GM23248 (cell line): ENCODE measurements around the gene CD80. TPM values are rescaled to one million over a fixed set of nuclear protein-coding genes. Genes with fewer than 3 reads are reported as not detected.

Experiments used
- DNase-seq: peaks from one replicate; pipeline ENCODE4 v3.0.0-alpha.2; 2015
- H2AFZ ChIP-seq: fragments of 200-600 bp; sonication (generic); 2 replicates; pipeline ENCODE4 v1.6.1; 2016; ENCODE audit warnings: antibody characterized with exemption
- H3F3A ChIP-seq: fragments of 200-600 bp; sonication (generic); 2 replicates; pipeline ENCODE4 v1.6.1; 2016; ENCODE audit warnings: mild to moderate bottlenecking, antibody characterized with exemption, mixed run types; ENCODE audit not compliant: insufficient read depth
- H3K27ac ChIP-seq: fragments of 200-600 bp; sonication (generic); 2 replicates; pipeline ENCODE4 v1.5.1; 2016; ENCODE audit warnings: mild to moderate bottlenecking
- H3K27me3 ChIP-seq: fragments of 200-600 bp; sonication (generic); replicated peaks from 2 replicates; pipeline ENCODE4 v1.6.1; 2016; ENCODE audit warnings: mild to moderate bottlenecking; ENCODE audit not compliant: insufficient read depth
- H3K36me3 ChIP-seq: fragments of 200-600 bp; sonication (generic); 2 replicates; pipeline ENCODE4 v1.6.1; 2016; ENCODE audit warnings: low read depth, mild to moderate bottlenecking
- H3K4me1 ChIP-seq: fragments of 200-600 bp; sonication (generic); 2 replicates; pipeline ENCODE4 v1.6.1; 2016; ENCODE audit warnings: mild to moderate bottlenecking; ENCODE audit not compliant: insufficient read depth
- H3K4me2 ChIP-seq: fragments of 200-600 bp; sonication (generic); one replicate; pipeline ENCODE4 v1.6.1; 2016; ENCODE audit warnings: mild to moderate bottlenecking; ENCODE audit not compliant: unreplicated experiment
- H3K4me3 ChIP-seq: fragments of 200-600 bp; sonication (generic); 2 replicates; pipeline ENCODE4 v1.5.1; 2016; ENCODE audit warnings: mild to moderate bottlenecking
- H3K79me2 ChIP-seq: fragments of 200-600 bp; sonication (generic); 2 replicates; pipeline ENCODE4 v1.6.1; 2016; ENCODE audit warnings: mild to moderate bottlenecking; ENCODE audit not compliant: insufficient read depth
- H3K9ac ChIP-seq: fragments of 200-600 bp; sonication (generic); 2 replicates; pipeline ENCODE4 v1.6.1; 2016; ENCODE audit warnings: mild to moderate bottlenecking
- H3K9me2 ChIP-seq: fragments of 200-600 bp; sonication (generic); 2 replicates; pipeline ENCODE4 v1.6.1; 2016; ENCODE audit warnings: mixed run types, mild to moderate bottlenecking, moderate library complexity; ENCODE audit not compliant: insufficient read depth
- H3K9me3 ChIP-seq: fragments of 200-600 bp; sonication (generic); one replicate; pipeline ENCODE4 v1.6.1; 2017; ENCODE audit warnings: low read depth
- H4K20me1 ChIP-seq: fragments of 200-600 bp; sonication (generic); 2 replicates; pipeline ENCODE4 v1.6.0; 2016; ENCODE audit not compliant: insufficient read depth
- EZH2 ChIP-seq: fragments of 200-600 bp; sonication (generic); IDR thresholded peaks from 2 replicates; pipeline ENCODE4 v1.6.1; 2018; ENCODE audit warnings: antibody characterized with exemption, mild to moderate bottlenecking; ENCODE audit not compliant: insufficient read depth, poor library complexity, severe bottlenecking
- EZH2phosphoT487 ChIP-seq: fragments of 200-600 bp; sonication (generic); IDR thresholded peaks from 2 replicates; pipeline ENCODE4 v1.6.1; 2018; ENCODE audit warnings: antibody characterized with exemption, moderate library complexity, mild to moderate bottlenecking, low read depth; ENCODE audit not compliant: insufficient read depth
- WGBS, 2 experiments: methylation state at CpG; one replicate each; pipeline ENCODE4 v1.1.6; 2015 to 2017; ENCODE audit warnings: low lambda C conversion rate in 2 of 2, low coverage in 1 of 2; ENCODE audit errors: missing lambda C conversion rate in 2 of 2; 5-methylcytosine and 5-hydroxymethylcytosine counted together
- in situ Hi-C: fragments of 300-500 bp; cut with MboI; formaldehyde crosslinking; loops from 2 replicates; pipeline ENCODE4 v1.15.0; 2020
- polyA plus RNA-seq: library from polyadenylated mRNA; unstranded; fragments of >200 nt; fragmentation: Nextera tagmentation; extraction: Ambion mirVana; gene quantifications from 2 replicates; pipeline ENCODE4 v1.2.1, GENCODE V29; 2016
- total RNA-seq: library from RNA; depleted of rRNA; stranded (reverse); fragments of >200 nt; shearing (Covaris generic); gene quantifications from 2 replicates; pipeline ENCODE4 v1.2.3, GENCODE V29; 2014

The CD80 gene
- total and polyA plus RNA-seq, 2 experiments from 2014 or later: not detected

DNA sequence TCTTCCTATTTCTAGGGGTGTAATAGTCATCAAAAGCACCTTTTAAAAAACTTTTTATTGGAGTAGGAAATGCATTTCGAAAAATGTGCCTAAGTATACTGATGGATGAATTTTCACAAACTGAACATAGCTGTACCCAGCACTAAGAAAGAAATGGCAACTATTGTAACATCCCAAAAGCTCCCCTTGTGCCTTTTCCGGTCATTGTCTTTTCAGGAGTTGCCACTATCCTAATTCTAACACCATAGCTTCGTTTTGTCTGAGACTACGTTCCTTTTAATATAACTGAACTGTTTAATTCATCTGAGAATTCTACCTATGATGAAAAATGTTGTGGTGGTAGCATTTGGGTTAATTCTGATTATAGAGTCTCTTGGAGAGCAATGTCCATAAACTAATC is 59.1 kb downstream of the CD80 start:
- 87 to 90% methylated on average over 4 of the region's 4 CpGs for WGBS, 2 experiments
- no peak for TF ChIP-seq EZH2phosphoT487
- no peak for TF ChIP-seq EZH2
- Histone ChIP-seq H3K4me1 (peaks cover 16% of the 10 kb centered on the region), H3F3A (0 out of 2 replicates have a peak, but pooled peaks cover 3% of the 10 kb centered on the region), H2AFZ (no peak overlapping the region), H3K79me2 (peaks cover 54% of the 10 kb centered on the region), H3K4me2 (no peak overlapping the region), H3K36me3 (peaks cover 12% of the 10 kb centered on the region), H3K27me3 (no peaks in the 10 kb centered on the region), H3K9ac (no peak overlapping the region), H3K9me2 (no peaks in the 10 kb centered on the region), H3K9me3 (no peaks in the 10 kb centered on the region), H3K27ac (no peak overlapping the region), H4K20me1 (no peaks in the 10 kb centered on the region), H3K4me3 (peak overlapping the region; percentile 99)
- no peak for DNase-seq
- in situ Hi-C loops: no loop called here

DNA sequence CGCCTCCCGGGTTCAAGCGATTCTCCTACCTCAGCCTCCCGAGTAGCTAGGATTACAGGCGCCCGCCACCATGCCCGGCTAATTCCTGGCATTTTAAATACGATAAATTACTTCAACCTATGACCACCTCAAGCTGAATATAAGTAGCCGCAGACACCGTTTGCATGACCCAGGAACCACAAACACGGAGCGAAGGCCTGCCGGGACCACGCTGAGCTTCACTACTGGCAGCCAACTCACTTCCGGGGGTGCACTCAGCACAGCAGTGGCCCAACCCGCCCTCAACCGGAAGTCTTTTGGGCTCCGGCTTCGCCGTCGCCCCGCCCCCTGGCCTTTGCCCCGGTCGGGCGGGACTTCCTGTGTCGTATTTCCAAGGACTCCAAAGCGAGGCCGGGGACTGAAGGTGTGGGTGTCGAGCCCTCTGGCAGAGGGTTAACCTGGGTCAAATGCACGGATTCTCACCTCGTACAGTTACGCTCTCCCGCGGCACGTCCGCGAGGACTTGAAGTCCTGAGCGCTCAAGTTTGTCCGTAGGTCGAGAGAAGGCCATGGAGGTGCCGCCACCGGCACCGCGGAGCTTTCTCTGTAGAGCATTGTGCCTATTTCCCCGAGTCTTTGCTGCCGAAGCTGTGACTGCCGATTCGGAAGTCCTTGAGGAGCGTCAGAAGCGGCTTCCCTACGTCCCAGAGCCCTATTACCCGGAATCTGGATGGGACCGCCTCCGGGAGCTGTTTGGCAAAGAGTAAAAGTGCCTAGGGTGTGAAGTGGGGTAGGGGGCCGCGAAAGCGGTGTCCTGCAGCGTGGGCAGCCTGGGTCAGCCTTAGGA is 61.0 kb downstream of the CD80 start, which contains the start of gene TIMMDC1:
TSS of gene TIMMDC1 (plus strand) at position 362 of the 826 bp plus-strand sequence. CDS start at position 549, 187 bp downstream.
- in situ Hi-C loops: no loop called here
- Histone ChIP-seq H3K9me2 (no peaks in the 10 kb centered on the region), H3K4me2 (peak within 1 kb of the TSS; percentile 87), H3K79me2 (peaks cover 46% of the 10 kb centered on the region), H3K4me1 (peaks cover 16% of the 10 kb centered on the region), H3K27me3 (no peaks in the 10 kb centered on the region), H3K27ac (peak within 1 kb of the TSS; percentile 93), H4K20me1 (no peaks in the 10 kb centered on the region), H2AFZ (peak within 1 kb of the TSS; percentile 94), H3K36me3 (0 out of 2 replicates have a peak, but pooled peaks cover 3% of the 10 kb centered on the region), H3F3A (0 out of 2 replicates have a peak, but pooled peaks cover 3% of the 10 kb centered on the region), H3K9me3 (no peaks in the 10 kb centered on the region), H3K4me3 (peak within 1 kb of the TSS; percentile 99), H3K9ac (peak within 1 kb of the TSS; percentile 98)
- WGBS, 2 experiments: 1% methylated on average over 58 of the region's 58 CpGs
- peak; percentile 99 for DNase-seq
- TF ChIP-seq EZH2phosphoT487 (0 out of 2 replicates have a peak, but pooled peaks have one; percentile 47), EZH2 (no peak)

DNA sequence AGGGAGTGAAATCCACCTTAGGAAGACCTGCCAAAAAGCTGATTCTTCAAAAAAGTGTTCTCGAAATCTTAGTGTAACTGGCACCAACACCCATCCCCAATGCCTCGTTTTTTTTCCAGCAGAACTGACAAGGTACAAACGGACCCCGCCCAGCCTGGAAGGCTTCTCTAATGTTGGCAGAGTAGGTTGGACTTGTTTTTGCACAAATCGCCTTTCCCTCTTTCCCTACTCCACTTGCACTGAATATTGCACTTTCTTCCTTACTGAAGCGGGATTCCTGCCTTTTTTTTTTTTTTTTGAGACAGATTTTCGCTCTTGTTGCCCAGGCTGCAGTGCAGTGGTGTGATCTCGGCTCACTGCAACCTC is 61.6 kb downstream of the CD80 start:
- H3K9ac ChIP-seq: peak overlapping the region; percentile 98
- H3K4me3 ChIP-seq: peak overlapping the region; percentile 99
- peak; percentile 62 for DNase-seq
- H3K4me2 ChIP-seq: peak overlapping the region; percentile 87
- H3K27me3 ChIP-seq: no peaks in the 10 kb centered on the region
- TF ChIP-seq EZH2phosphoT487 (no peak), EZH2 (no peak)
- H3K36me3 ChIP-seq: 0 out of 2 replicates have a peak, but pooled peaks cover 3% of the 10 kb centered on the region
- 4 to 7% methylated on average over 8 of the region's 8 CpGs for WGBS, 2 experiments
- in situ Hi-C loops: no loop called here
- H3K9me3 ChIP-seq: no peaks in the 10 kb centered on the region
- H3F3A ChIP-seq: 0 out of 2 replicates have a peak, but pooled peaks cover 3% of the 10 kb centered on the region
- peaks cover 16% of the 10 kb centered on the region for H3K4me1 ChIP-seq
- no peaks in the 10 kb centered on the region for H4K20me1 ChIP-seq
- H3K79me2 ChIP-seq: peaks cover 40% of the 10 kb centered on the region
- H3K27ac ChIP-seq: peak overlapping the region; percentile 93
- H3K9me2 ChIP-seq: no peaks in the 10 kb centered on the region
- H2AFZ ChIP-seq: peak overlapping the region; percentile 94

DNA sequence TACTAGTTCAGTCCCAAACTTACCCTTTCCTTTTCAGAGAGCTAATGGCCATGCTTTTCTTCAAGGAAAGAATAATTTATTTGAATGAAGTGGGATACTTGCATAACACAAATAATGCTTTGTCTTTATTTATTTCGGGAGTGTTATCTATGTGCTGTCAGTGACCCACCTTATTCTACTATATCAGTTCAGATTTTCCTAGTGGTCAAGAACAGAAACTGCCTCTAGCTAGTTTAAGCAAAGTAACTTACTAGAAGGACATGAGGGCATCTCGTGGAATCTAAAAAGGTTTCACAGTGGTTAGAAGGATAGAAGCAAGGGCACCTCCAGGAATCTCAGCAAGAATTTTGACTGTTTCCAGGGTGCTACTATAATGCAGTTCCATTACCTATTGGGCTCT is 64.8 kb downstream of the CD80 start:
- no peak overlapping the region for H3K4me3 ChIP-seq
- whole genome bisulfite sequencing, 2 experiments: 83 to 84% methylated on average over 2 of the region's 2 CpGs
- 0 out of 2 replicates have a peak, but pooled peaks cover 3% of the 10 kb centered on the region for H3F3A ChIP-seq
- H3K9ac ChIP-seq: no peak overlapping the region
- no peaks in the 10 kb centered on the region for H4K20me1 ChIP-seq
- TF ChIP-seq EZH2phosphoT487 (no peak), EZH2 (no peak)
- H3K4me2 ChIP-seq: no peak overlapping the region
- no peaks in the 10 kb centered on the region for H3K9me2 ChIP-seq
- H3K36me3 ChIP-seq: no peaks in the 10 kb centered on the region
- peaks cover 18% of the 10 kb centered on the region for H3K79me2 ChIP-seq
- no peak overlapping the region for H3K27ac ChIP-seq
- DNase-seq: peak; percentile 15
- H3K9me3 ChIP-seq: no peaks in the 10 kb centered on the region
- H3K27me3 ChIP-seq: no peaks in the 10 kb centered on the region
- peaks cover 6% of the 10 kb centered on the region for H3K4me1 ChIP-seq
- H2AFZ ChIP-seq: no peak overlapping the region
- in situ Hi-C loops: no loop called here
